Left lung (tissue), 10 donors: ENCODE results near the gene GUCA2B. TPM values are rescaled to one million over a fixed set of nuclear protein-coding genes. Genes with fewer than 3 reads are reported as not detected.

Experiments
- ATAC-seq: fragments of 200-7000 bp; cut with Tn5 transposase; one replicate; pipeline ENCODE4 v1.9.1; 2020; ENCODE audit warnings: moderate library complexity
- DNase-seq, 4 donors: peaks; one replicate each; pipeline ENCODE4 v3.0.0-alpha.2; 2013 to 2020
- H3K27ac ChIP-seq, 2 donors: fragments of 200-600 bp; sonication (generic) in 1 of 2; one replicate each; pipeline versions ENCODE4 v1.5.0 to v1.8.0; 2020 to 2021
- H3K27me3 ChIP-seq, 2 donors: fragments of 200-600 bp; sonication (generic) in 1 of 2; one replicate each; pipeline versions ENCODE4 v1.5.0 to v1.8.0; 2020 to 2021
- H3K36me3 ChIP-seq, 2 donors: fragments of 200-600 bp; sonication (generic) in 1 of 2; one replicate each; pipeline versions ENCODE4 v1.5.0 to v1.8.0; 2020 to 2021
- H3K4me1 ChIP-seq, 2 donors: fragments of 200-600 bp; one replicate each; pipeline ENCODE4 v1.8.0; 2021
- H3K4me3 ChIP-seq, 2 donors: fragments of 200-600 bp; sonication (generic) in 1 of 2; one replicate each; pipeline versions ENCODE4 v1.5.0 to v1.8.0; 2020 to 2021; ENCODE audit warnings: mild to moderate bottlenecking in 1 of 2
- H3K9me3 ChIP-seq, 2 donors: fragments of 200-600 bp; sonication (generic) in 1 of 2; one replicate each; pipeline versions ENCODE4 v1.5.0 to v1.8.0; 2020 to 2021
- CTCF ChIP-seq, 2 donors: fragments of 200-600 bp; sonication (generic) in 1 of 2; IDR thresholded peaks; one replicate each; pipeline versions ENCODE4 v1.5.0 to v1.8.0; 2021; ENCODE audit warnings: antibody characterized with exemption in 2 of 2
- intact Hi-C, 2 donors: fragments of 100-400 bp; cut with DNase I; formaldehyde crosslinking; loops; one replicate each; pipeline versions ENCODE4 v1.11.2 to v1.14.2; 2022
- polyA plus RNA-seq, 6 donors: library from polyadenylated mRNA; unstranded; fragments of 120-200 nt; gene quantifications; one replicate each; pipeline ENCODE4 v1.2.1, GENCODE V29; 2013; ENCODE audit not compliant: insufficient read length in 6 of 6
- total RNA-seq, 2 donors: library from RNA; stranded (reverse); fragmentation: NEBNext Ultra II Directional; extraction: Animal tissue kit (Norgen Biotek cat#: 25700); gene quantifications; one replicate each; pipeline ENCODE4 v1.2.1, GENCODE V29; 2021
- donor health status: DM: no; HTN: yes; CAD: no.
- donor health status: DM: no; HTN: no; CAD: no.

The GUCA2B gene
- total and polyA plus RNA-seq, 8 donors = not detected

- ATAC-seq (no peak), DNase-seq (no peak)
- peaks cover 0 to 10% of the 10 kb centered on the region in 2 donors for H3K9me3 ChIP-seq
- no peak for TF ChIP-seq CTCF (IDR thresholded peaks at IDR 0.05)
- H3K4me1 ChIP-seq = peaks cover 0 to 14% of the 10 kb centered on the region in 2 donors
- H3K36me3 ChIP-seq = no peaks in the 10 kb centered on the region
- H3K27me3 ChIP-seq = no peaks in the 10 kb centered on the region
- no peak within 1 kb of the TSS for H3K4me3 ChIP-seq
- H3K27ac ChIP-seq = no peak within 1 kb of the TSS
- intact Hi-C loops = no loop called here
Observed at GRCh38 chr1:42164551-42165420, 11.6 kb downstream of the GUCA2B start, which contains the start of gene GUCA2A. Gene GUCA2A, minus strand, starts transcription at chr1:42164745. Its CDS starts 33 bp downstream, at chr1:42164712.

- peak; percentile 94 for ATAC-seq
- Histone ChIP-seq H3K4me1 (peaks cover 0 to 14% of the 10 kb centered on the region in 2 donors), H3K36me3 (no peaks in the 10 kb centered on the region), H3K27me3 (no peaks in the 10 kb centered on the region), H3K9me3 (peaks cover 0 to 5% of the 10 kb centered on the region in 2 donors), H3K27ac (no peak overlapping the region), H3K4me3 (no peak overlapping the region)
- DNase-seq = peak; percentile 41 to 90 (median 84)
- intact Hi-C loops = no loop called here
- no peak for TF ChIP-seq CTCF (IDR thresholded peaks at IDR 0.05)
Observed at GRCh38 chr1:42165511-42166210, 12.5 kb downstream of the GUCA2B start.

GRCh38 chr1:42167611-42168390, 14.6 kb downstream of the GUCA2B start:
- H3K36me3 ChIP-seq = no peaks in the 10 kb centered on the region

GRCh38 chr1:42168391-42168670, 15.1 kb downstream of the GUCA2B start:
- Histone ChIP-seq H3K36me3 (no peaks in the 10 kb centered on the region), H3K27me3 (no peaks in the 10 kb centered on the region), H3K4me1 (peaks cover 4 to 35% of the 10 kb centered on the region in 2 donors), H3K9me3 (no peaks in the 10 kb centered on the region), H3K4me3 (no peak overlapping the region), H3K27ac (no peak overlapping the region)
- DNase-seq = no peak
- TF ChIP-seq CTCF (IDR thresholded peaks at IDR 0.05) = no peak
- no peak for ATAC-seq
- intact Hi-C loops = no loop called here

More at GRCh38 chr1:42167611-42168390, 14.6 kb downstream of the GUCA2B start:
- ATAC-seq (no peak), DNase-seq (no peak)
- H3K9me3 ChIP-seq = no peaks in the 10 kb centered on the region
- no peak overlapping the region for H3K27ac ChIP-seq
- H3K4me3 ChIP-seq = no peak overlapping the region
- H3K27me3 ChIP-seq = no peaks in the 10 kb centered on the region
- peaks cover 4 to 30% of the 10 kb centered on the region in 2 donors for H3K4me1 ChIP-seq
- intact Hi-C loops = no loop called here
- no peak for TF ChIP-seq CTCF (IDR thresholded peaks at IDR 0.05)
